ENCODE results near the gene ANXA10. TPM values are rescaled to one million over a fixed set of nuclear protein-coding genes. Genes with fewer than 3 reads are reported as not detected.

ANXA10 gene
- polyA plus RNA-seq, 10 donors = 0.23 to 0.45 TPM; not detected in 8

Other genes starting within 250 kb of the ANXA10 start
- 1 to 10 TPM; 5.0 to 8.3 (median 5.9) TPM for gene DDX60, start 226.2 kb downstream of the ANXA10 start, polyA plus RNA-seq (ENCODE audit: insufficient read length in 10 of 10)

Data from muscle of back (tissue), 10 donors.